ENCODE measurements around the gene AVEN. TPM values are rescaled to one million over a fixed set of nuclear protein-coding genes. Genes with fewer than 3 reads are reported as not detected.

AVEN gene
- total and polyA plus RNA-seq, 2 donors (not counting 3 experiments of a cell fraction or from before 2014, with no cell fraction given) = 7.7 to 23.3 TPM

DNA sequence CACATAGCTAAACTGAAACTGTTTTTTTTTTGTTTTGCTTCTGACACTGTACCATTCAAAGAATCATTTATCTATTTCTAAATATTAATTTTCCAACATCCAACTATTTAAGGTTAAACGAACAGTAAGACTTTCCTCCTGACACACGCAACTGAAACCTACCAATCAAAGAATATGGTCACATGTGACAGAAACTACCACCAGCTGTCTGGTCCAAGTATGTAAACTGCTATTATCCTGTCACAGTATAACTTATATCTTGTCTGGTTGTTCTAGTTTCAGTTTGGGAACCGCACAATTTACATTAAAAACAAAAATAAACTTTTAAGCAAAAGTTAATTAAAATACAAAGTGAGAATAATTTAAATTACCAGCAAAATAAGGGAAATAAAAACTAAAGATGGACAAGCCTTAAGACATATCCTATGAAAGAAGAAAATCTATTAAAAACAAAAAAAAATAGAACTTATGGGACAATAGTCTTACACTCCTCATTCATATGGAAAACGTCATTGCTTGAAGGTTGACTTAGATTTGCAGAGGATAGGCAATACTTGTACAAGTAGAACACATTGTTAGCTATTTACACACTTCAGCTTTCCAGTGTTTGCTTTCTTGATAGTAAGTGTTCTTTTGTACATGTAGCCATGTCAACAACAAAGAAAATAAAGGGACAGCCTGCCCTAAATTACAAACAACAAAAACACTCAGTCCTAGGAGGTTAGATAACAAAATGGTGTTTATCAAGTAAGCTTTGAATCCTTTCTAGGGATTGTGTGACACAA lies 97.5 kb downstream of the AVEN start:
- POLR2A ChIA-PET = no interaction called here
- no peak overlapping the region for H3K4me2 ChIP-seq (ENCODE audit: insufficient read depth, low read length)
- dilution Hi-C loops (cut with MboI; ENCODE audit: extremely low pct_ligation_motif_present, low sequenced_read_pairs) = no loop called here
- H3K4me3 ChIP-seq (replicated peaks in 1 of 3; ENCODE audit: insufficient read depth in 1 of 3, low read depth in 1 of 3, low read length in 3 of 3) = no peak overlapping the region
- FAIRE-seq (peak; percentile 64), DNase-seq (ENCODE audit: low read depth, low spot score) (no peak)
- H3K36me3 ChIP-seq (ENCODE audit: control insufficient read depth in 2 of 2, extremely low read depth in 1 of 2, insufficient read depth in 2 of 2, low read length in 2 of 2) = no peaks in the 10 kb centered on the region
- no peak overlapping the region for H2AFZ ChIP-seq (ENCODE audit: low read depth, low read length)
- H3K27me3 ChIP-seq (ENCODE audit: control insufficient read depth in 2 of 2, insufficient read depth in 2 of 2, low read length in 2 of 2) = no peaks in the 10 kb centered on the region
- H3K79me2 ChIP-seq (ENCODE audit: control insufficient read depth, insufficient read depth, low read length) = no peaks in the 10 kb centered on the region
- intact Hi-C loops (cut with micrococcal nuclease) = no loop called here
- no peak overlapping the region for H3K27ac ChIP-seq (ENCODE audit: insufficient read depth, low read depth, low read length)
- no peaks in the 10 kb centered on the region for H3K4me1 ChIP-seq (ENCODE audit: control insufficient read depth, extremely low read depth, insufficient read depth, low read length)
- CTCF ChIA-PET = interaction anchor here (1.4 kb wide), 1 partner anchor 14 kb away, joined by 4 read pairs; no protein-coding TSS in a partner anchor
- no TSS peak for BruUV-seq (replicated peaks)
- no peaks in the 10 kb centered on the region for H3K9me3 ChIP-seq (replicated peaks; ENCODE audit: control insufficient read depth, insufficient read depth, low read length)
- H3K9me1 ChIP-seq (replicated peaks; ENCODE audit: control insufficient read depth, extremely low read depth, insufficient read depth, low read length) = no peaks in the 10 kb centered on the region
- H3K9ac ChIP-seq (replicated peaks; ENCODE audit: extremely low read depth, insufficient read depth, low read length) = no peak overlapping the region
- no peaks in the 10 kb centered on the region for H4K20me1 ChIP-seq (replicated peaks; ENCODE audit: control insufficient read depth, extremely low read depth, insufficient read depth, low read length)
- TF ChIP-seq MYC (IDR thresholded peaks at IDR 0.05; ENCODE audit: low read depth, low read length) (no peak), POLR2A (IDR thresholded peaks at IDR 0.05; ENCODE audit: low read depth, low read length) (no peak)
- TF ChIP-seq, protein P1, sequence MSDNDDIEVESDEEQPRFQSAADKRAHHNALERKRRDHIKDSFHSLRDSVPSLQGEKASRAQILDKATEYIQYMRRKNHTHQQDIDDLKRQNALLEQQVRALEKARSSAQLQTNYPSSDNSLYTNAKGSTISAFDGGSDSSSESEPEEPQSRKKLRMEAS (IDR thresholded peaks at IDR 0.05; ENCODE audit: insufficient read depth, insufficient read length) = no peak

DNA sequence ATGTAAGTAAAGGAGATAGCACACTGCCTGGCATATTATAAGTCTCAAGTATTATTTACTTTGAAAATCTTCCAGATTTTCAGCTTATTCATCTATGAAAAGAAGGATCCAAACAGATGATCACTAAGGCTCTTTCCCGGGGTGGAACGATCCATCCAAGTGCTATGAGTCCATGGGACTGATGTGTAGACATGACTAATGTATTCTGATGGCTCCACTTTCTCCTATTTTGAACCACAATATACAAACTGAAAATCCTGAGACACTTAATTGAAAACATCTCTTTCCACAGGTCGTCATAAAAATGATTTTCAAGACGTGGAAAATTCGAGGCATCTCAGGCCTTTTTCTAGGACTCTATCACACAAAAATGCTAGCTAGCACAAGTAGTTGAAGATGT lies 104.1 kb downstream of the AVEN start:
- DNase-seq (ENCODE audit: low read depth, low spot score) (no peak), FAIRE-seq (no peak)
- POLR2A ChIA-PET = no interaction called here
- Histone ChIP-seq H3K4me1 (ENCODE audit: control insufficient read depth, extremely low read depth, insufficient read depth, low read length) (no peaks in the 10 kb centered on the region), H3K9me1 (replicated peaks; ENCODE audit: control insufficient read depth, extremely low read depth, insufficient read depth, low read length) (no peaks in the 10 kb centered on the region), H2AFZ (ENCODE audit: low read depth, low read length) (no peak overlapping the region), H3K4me2 (ENCODE audit: insufficient read depth, low read length) (no peak overlapping the region), H3K4me3 (replicated peaks in 1 of 3; ENCODE audit: insufficient read depth in 1 of 3, low read depth in 1 of 3, low read length in 3 of 3) (no peak overlapping the region), H3K9me3 (replicated peaks; ENCODE audit: control insufficient read depth, insufficient read depth, low read length) (no peaks in the 10 kb centered on the region), H3K36me3 (ENCODE audit: control insufficient read depth in 2 of 2, extremely low read depth in 1 of 2, insufficient read depth in 2 of 2, low read length in 2 of 2) (no peaks in the 10 kb centered on the region), H3K27ac (ENCODE audit: insufficient read depth, low read depth, low read length) (no peak overlapping the region), H3K79me2 (ENCODE audit: control insufficient read depth, insufficient read depth, low read length) (no peaks in the 10 kb centered on the region), H3K9ac (replicated peaks; ENCODE audit: extremely low read depth, insufficient read depth, low read length) (no peak overlapping the region), H3K27me3 (ENCODE audit: control insufficient read depth in 2 of 2, insufficient read depth in 2 of 2, low read length in 2 of 2) (no peaks in the 10 kb centered on the region), H4K20me1 (replicated peaks; ENCODE audit: control insufficient read depth, extremely low read depth, insufficient read depth, low read length) (no peaks in the 10 kb centered on the region)
- CTCF ChIA-PET = no interaction called here
- intact Hi-C loops (cut with micrococcal nuclease) (no loop called here), dilution Hi-C loops (cut with MboI; ENCODE audit: extremely low pct_ligation_motif_present, low sequenced_read_pairs) (no loop called here)
- BruUV-seq (replicated peaks) = no TSS peak
- no peak for TF ChIP-seq POLR2AphosphoS5 (IDR thresholded peaks at IDR 0.05; ENCODE audit: insufficient read depth, low read depth, low read length)
- TF ChIP-seq GATA2 (IDR thresholded peaks at IDR 0.05; ENCODE audit: insufficient read depth, insufficient read length, low read depth, low read length) = no peak
- TF ChIP-seq EZH2 (IDR thresholded peaks at IDR 0.05; ENCODE audit: borderline replicate concordance, low read depth, low read length, severe bottlenecking) = no peak
- TF ChIP-seq POLR2A (IDR thresholded peaks at IDR 0.05; ENCODE audit: low read depth, low read length) = no peak
- TF ChIP-seq, protein P1 (IDR thresholded peaks at IDR 0.05; ENCODE audit: insufficient read depth, insufficient read length) = no peak
- no peak for TF ChIP-seq MYC (IDR thresholded peaks at IDR 0.05; ENCODE audit: low read depth, low read length)
- TF ChIP-seq, protein P2, sequence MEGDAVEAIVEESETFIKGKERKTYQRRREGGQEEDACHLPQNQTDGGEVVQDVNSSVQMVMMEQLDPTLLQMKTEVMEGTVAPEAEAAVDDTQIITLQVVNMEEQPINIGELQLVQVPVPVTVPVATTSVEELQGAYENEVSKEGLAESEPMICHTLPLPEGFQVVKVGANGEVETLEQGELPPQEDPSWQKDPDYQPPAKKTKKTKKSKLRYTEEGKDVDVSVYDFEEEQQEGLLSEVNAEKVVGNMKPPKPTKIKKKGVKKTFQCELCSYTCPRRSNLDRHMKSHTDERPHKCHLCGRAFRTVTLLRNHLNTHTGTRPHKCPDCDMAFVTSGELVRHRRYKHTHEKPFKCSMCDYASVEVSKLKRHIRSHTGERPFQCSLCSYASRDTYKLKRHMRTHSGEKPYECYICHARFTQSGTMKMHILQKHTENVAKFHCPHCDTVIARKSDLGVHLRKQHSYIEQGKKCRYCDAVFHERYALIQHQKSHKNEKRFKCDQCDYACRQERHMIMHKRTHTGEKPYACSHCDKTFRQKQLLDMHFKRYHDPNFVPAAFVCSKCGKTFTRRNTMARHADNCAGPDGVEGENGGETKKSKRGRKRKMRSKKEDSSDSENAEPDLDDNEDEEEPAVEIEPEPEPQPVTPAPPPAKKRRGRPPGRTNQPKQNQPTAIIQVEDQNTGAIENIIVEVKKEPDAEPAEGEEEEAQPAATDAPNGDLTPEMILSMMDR (IDR thresholded peaks at IDR 0.05; ENCODE audit: extremely low read depth in 1 of 2, insufficient read depth in 1 of 2, low read depth in 1 of 2, low read length in 2 of 2) = no peak
- no peak for TF ChIP-seq JUN (IDR thresholded peaks at IDR 0.05; ENCODE audit: borderline replicate concordance, insufficient read depth, insufficient read length, low read depth)
- TF ChIP-seq FOS (IDR thresholded peaks at IDR 0.05; ENCODE audit: borderline replicate concordance, insufficient read depth, low read length) = no peak

All from endothelial cell of umbilical vein (primary cell).